Measurements from ENCODE around the gene ITGB2.
"Not testable (repeated sequence)": the region's sequence is repeated elsewhere in the genome, so short reads cannot be mapped to it uniquely, and the experiment has no call there.

The ITGB2 gene

DNA sequence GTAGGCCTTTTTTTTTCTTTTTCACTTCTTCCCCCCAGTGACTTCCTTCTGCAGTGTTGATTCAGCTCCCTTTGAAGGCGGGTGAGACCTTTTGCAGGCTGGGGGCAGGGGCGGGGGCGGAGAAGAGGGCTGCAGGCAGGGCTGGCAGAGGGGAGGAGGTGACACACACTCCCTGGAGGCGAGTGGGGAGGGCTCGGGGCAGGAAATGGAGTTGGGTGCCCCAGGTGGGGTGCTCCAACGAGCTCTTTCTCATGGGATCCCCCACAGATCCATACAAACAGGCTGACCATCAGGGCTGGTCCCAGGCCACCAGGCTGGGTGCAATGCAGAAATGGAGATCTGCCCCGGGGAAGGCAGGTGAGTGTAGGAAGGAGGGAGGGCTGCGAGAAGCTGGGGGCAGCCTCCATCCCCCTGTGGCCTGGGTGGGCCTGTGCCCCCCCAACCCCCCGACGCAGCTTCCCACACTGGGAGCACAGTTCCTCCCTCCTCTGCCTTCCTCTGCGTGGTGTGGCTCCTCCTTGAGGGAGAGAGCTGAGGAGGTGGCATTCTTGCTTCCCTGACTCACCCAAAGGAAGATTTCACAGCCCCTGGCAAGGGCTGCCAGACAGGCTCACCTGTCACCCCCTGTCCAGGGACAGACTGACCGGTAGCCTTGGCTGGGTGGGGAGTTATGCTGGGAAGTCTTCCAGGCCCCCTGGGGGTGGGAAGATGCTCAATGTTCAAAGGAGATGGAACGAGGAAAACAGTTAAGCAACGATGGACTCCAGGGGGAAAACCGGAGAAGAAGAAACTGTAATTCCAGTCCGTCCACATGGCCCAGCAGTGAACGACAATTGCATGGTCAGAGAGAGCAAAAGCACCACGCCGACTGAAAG, 7.1 kb upstream of the ITGB2 start:
- DNase-seq (ENCODE audit: low read depth in 4 of 4, low spot score in 1 of 4) = peak; percentile 67 to 92 (median 74)

DNA sequence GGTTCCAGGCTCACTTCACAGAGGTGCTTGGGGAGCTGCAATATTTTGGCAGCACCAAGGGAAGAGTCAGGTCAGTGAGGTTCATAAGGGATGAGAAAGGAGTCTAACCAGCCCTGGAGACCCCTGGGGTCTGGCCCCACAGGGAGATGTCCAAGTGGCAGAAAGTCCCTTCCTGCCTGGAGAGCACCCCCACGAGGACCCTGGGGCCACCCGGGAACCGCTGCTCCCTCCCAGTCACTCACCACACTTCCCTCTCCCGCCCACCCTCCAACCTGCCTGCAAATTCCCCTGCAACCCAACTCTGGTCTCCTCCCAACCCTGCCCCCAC, 6.5 kb upstream of the ITGB2 start:
- DNase-seq (ENCODE audit: low read depth in 4 of 4, low spot score in 1 of 4) = no peak

DNA sequence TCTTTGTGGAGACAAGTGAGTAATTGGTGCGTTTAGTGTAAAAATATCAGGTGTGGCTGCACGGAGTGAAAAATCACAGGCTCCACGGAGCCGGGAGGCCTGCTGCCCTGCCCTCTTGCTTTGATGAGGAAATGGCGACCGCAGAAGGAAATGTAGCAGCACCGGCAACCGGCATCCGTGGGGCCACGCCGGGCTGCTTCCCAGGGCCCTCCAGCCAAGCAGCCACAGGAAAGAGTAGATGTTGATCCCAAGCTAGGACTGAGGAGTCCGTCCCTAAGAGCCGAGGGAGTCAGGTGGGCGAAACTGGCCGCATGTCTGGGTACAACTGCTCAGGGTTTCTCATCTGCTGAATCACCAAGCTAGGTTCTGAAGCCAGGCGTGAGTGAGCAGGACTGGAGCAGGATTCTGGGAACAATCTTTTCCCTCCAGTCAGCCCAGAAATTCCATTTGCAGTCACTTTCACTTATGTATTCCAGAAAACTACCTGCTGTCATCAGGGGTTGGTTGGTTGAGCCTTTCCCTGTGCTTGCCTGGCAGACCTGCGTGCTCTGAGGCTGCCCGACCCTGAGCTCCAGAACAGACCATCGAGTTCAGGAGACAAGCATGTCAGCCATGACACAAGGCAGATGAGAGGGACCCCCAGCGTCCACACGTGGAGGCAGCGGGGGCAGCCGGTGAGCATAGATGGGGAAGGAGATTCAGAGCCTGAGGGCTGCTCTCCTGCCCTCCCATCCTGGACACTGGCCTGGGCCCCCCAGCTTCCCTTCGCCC, 5.8 kb upstream of the ITGB2 start:
- no peak for DNase-seq (ENCODE audit: low read depth in 4 of 4, low spot score in 1 of 4)

DNA sequence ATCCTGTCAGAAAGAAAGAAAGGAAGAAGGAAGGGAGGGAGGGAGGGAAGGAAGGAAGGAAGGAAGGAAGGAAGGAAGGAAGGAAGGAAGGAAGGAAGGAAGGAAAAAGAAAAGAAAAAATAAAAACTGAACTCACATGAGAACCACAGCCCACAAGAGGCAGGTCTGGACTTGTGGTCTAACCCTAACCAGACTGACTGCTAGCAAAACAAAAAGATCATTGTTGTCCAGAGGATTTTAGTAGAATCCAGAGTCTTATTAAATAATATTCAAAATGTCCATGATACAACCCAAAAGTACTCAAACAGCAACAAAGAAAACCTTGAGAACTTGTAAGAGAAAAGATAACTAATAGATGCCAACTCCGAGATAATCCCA, 4.7 kb upstream of the ITGB2 start:
- DNase-seq (ENCODE audit: low read depth in 4 of 4, low spot score in 1 of 4) = no peak

- no peak for DNase-seq (ENCODE audit: low read depth in 4 of 4, low spot score in 1 of 4)
Measured at GRCh38 chr21:44924606-44925377, 4.1 kb upstream of the ITGB2 start.

DNA sequence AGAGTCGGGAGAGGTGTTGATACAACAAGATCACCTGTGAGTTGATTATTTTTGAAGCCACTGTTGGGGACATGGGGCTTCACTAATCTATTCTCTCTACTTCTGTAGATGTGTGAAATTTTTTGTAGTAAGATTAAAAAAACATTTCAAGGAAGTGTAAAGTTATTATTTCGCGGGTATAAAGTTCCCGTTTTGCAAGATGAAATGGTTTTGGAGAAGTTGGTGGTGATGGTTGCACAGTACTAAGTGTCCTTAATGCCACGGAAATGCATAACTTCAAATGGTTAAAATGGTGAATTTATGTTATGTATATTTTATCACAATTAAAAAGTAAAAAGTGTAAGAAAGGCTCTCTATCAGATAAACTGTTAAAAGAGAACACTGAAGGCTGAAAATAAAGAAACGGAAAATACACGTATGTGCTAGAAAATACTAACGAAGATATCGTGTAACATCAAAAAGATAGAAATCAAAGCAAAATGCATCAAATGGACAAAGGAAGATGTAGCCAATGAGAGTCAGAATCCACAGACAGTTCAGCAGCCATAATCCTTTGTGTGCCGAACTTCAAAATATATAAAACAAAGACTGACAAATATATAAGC, 2.9 kb upstream of the ITGB2 start:
- DNase-seq (ENCODE audit: low read depth in 4 of 4, low spot score in 1 of 4) = no peak

DNA sequence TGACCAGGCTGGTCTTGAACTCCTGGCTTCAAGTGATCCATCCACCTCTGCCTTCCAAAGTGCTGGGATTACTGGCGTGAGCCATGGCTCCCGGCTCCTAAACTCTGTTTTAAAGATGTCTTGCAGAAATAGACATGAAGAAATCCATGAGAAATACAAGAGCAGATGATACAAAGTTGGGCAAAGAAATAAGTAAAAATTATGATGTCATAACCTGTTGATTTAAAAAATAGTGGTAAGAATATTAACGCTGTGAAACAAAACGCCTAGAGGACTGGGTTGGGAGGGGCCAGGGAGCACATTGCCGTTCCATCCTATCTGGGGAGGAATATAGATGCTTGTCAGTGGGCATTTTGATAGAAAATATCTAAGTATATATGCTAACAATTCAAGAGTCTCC, 1.2 kb upstream of the ITGB2 start:
- DNase-seq (ENCODE audit: low read depth in 4 of 4, low spot score in 1 of 4) = no peak

GRCh38 chr21:44919913-44920693, 596 bp downstream of the ITGB2 start:
- no peak for DNase-seq (ENCODE audit: low read depth in 4 of 4, low spot score in 1 of 4)

DNA sequence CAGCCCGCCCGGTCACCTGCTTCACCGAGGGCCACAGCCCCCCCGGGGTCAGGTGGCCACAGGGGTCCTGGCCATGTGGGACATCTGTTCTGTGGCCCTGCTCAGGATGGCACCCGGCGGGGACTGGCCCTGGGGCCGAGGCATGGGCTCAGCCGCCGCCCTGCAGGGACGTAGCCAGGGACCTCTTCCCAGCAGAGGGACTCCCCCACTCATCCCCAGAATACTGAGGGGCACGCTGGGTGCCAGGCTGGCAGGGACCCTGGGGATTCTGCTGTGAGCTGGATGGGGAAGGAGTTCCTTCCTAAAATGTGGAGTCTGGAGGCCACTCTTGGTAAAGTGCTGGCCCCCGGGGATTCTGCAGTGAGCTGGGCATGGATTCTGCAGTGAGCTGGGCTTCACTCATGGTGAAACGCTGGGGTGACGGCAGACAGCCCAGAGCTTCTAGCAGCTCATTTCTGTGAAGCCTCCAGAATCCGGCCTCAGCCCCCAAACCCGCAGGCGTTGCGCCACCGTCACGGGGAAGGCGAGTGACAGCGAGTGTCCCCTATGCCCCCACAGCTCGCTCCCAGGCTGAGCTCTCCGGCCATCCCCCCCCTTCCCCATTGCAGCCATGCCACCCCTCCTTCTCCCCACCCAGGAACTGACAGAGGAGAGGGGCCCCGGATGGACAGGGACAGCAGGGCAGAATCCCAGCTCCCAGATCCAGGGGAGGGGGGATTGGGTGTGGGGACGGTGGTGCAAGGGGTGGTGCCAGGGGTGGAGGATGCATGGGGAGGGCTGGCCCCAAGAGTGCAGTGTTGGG, 1.4 kb downstream of the ITGB2 start:
- no peak for DNase-seq (ENCODE audit: low read depth in 4 of 4, low spot score in 1 of 4)

DNA sequence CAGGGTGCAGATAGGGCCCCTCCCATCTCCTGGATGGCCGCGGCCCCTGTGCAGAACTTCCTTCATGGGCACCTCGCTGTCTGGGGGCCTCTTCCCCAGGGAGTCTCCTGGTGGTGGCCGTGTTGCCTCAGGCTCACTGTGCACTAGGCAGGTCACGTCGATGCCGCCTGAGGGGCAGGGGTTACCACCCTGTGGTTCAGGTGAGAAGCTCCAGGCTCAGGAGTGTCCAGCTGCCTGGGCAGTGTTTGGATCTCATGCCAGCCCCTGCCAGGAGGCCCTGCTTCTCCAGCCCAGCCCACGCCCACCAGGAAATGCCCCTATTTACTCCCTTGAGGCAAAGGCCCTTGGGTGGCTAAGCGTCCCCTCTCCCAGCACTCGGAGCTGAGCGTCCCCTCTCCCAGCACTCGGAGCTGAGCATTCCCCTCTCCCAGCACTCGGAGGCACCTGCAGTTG, 2.1 kb downstream of the ITGB2 start:
- no peak for DNase-seq (ENCODE audit: low read depth in 4 of 4, low spot score in 1 of 4)

DNA sequence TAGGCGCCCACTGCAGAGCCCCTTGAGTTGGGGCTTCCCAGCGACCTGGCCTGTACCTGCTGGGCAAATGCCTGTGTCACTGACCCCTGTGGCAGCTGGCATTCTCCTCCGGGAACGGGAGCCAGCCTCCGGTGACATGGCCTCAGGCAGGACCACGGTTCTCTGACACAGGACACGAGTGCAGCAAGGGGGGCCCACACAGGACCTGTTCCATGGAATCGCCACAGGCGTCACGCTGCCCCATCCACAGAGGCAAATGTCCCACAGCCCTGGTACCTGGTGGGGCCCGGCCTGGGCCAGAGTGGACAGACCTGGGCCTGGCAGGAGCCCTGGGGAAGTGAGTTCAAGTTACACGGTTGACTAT, 2.6 kb downstream of the ITGB2 start:
- no peak for DNase-seq (ENCODE audit: low read depth in 4 of 4, low spot score in 1 of 4)

- no peak for DNase-seq (ENCODE audit: low read depth in 4 of 4, low spot score in 1 of 4)
Measured at GRCh38 chr21:44917446-44918106, 3.1 kb downstream of the ITGB2 start.

DNA sequence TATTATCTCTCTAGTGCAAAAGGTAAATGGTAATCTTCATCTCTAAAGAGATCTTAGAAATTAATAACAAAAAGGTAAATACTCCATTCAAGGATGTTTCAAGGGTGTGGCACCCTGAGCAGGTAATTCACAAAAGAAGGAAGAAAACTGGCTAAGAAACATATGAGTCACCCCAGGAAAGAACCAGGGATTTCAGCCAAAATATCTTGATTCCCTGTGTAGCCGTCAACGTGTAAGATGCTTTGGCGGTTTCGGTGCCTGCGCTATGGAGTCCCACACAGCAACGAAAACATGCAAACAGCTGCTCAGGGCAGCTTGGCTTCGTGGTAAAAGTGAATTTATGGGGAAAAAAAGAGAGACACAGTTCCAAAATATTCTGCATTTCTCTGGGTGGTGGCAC, 3.7 kb downstream of the ITGB2 start:
- no peak for DNase-seq (ENCODE audit: low read depth in 4 of 4, low spot score in 1 of 4)

GRCh38 chr21:44914176-44914874, 6.4 kb downstream of the ITGB2 start:
- DNase-seq (ENCODE audit: low read depth in 4 of 4, low spot score in 1 of 4) = no peak

DNA sequence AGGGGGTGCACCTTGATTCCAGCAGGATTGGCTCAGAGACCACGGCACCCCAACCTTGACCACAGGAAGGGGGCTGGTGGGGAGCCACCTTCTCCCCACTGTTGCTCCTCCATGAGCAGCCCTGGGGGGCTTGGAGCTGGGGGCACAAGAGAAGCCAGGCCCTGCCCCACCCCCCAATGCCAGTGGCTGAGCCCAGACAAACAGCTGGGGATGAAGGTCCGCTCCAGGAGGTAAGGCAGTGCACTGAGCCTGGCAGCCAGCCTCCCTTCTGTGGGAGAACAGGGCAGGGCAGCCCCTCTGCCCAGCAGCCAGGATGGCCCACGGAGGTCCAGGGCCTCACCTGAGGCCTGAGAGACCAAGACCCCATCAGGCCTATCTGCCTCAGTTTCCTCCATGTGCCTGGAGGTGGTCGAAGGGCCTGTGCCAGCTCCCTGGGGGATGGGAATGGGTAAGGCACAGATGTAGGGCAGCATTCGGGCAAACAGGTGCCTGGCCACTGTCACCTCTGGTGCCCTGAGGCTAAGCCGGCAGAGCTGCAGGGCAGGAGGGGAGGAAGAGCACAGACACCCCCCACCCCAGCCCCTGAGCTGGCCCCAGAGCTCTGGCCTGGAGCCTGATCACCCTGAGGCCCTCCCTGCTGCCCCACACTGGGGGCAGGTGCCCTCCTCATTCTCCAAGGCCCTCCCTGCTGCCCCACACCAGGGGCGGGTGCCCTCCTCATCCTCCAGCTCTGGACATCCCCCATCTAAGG, 7.1 kb downstream of the ITGB2 start:
- no peak for DNase-seq (ENCODE audit: low read depth in 4 of 4, low spot score in 1 of 4)

DNA sequence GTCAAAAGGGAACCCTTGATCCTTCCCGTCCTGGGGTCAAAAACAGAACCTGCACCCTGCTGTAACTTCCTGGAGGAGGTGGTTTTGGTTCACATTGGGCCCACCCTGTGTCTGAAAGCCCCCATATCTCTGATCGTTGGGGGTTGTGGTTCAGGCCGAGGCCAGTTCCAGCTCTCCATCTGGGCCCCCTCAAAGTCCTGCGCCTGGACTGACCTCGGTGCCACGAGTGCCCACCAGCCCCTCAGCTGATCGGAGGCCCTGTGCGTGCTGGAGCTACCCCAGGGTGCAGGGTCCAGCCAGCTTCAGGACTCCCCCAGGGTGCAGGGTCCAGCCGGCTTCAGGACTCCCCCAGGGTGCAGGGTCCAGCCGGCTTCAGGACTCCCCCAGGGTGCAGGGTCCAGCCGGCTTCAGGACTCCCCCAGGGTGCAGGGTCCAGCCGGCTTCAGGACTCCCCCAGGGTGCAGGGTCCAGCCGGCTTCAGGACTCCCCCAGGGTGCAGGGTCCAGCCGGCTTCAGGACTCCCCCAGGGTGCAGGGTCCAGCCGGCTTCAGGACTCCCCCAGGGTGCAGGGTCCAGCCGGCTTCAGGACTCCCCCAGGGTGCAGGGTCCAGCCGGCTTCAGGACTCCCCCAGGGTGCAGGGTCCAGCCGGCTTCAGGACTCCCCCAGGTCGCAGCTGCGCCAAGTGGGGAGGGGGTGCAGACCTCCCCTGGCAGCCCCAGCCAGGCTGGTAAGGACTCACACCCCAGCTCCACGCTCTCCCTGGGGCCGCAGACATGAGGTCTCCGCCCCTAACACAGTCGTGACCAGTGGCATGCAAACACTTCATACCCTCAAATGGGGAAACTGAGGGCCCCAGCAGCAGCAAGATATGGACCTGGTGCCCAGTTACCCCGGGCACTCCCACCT, 7.9 kb downstream of the ITGB2 start:
- DNase-seq (ENCODE audit: low read depth in 4 of 4, low spot score in 1 of 4) = not testable (repeated sequence)

DNA sequence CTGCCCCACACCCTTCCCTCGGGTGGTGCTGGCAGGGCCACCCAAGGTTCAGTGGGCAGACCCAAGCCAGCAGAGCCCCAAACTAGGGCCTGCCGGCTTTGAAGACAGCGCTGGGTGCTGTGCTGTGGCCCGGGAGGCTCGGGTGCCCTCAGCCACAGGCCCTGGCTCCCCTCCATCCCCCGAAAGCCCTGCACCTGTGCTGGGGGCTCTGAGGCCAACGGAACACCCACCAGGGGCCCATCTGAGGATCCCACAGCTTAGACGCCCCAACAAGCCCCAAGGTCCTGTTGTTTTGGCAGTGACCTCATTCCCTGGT, 8.6 kb downstream of the ITGB2 start:
- DNase-seq (ENCODE audit: low read depth in 4 of 4, low spot score in 1 of 4) = no peak
